Right hindlimb (tissue), 1 donor: ENCODE measurements around the gene CENPQ.
"Not testable (repeated sequence)": the region's sequence is repeated elsewhere in the genome, so short reads cannot be mapped to it uniquely, and the experiment has no call there.

ENCODE experiments used
- DNase-seq: peaks from one replicate; pipeline ENCODE4 v3.0.0-alpha.2; 2018

CENPQ gene

GRCh38 chr6:49462927-49463611 lies at the start of gene CENPQ, which contains the start of gene MMUT:
Gene CENPQ (plus strand): TSS chr6:49463370. CDS start chr6:49470177, 6,807 bp downstream.
Gene MMUT (minus strand): TSS chr6:49463253. CDS start chr6:49459466, 3,787 bp downstream.
- DNase-seq: peak; percentile 96

GRCh38 chr6:49415358-49415757 lies 47.8 kb upstream of the CENPQ start:
- DNase-seq: no peak

- DNase-seq: no peak
Observed at GRCh38 chr6:49416195-49416594, 47.0 kb upstream of the CENPQ start.

GRCh38 chr6:49423817-49424216 lies 39.4 kb upstream of the CENPQ start:
- DNase-seq: no peak

GRCh38 chr6:49430187-49430586 lies 33.0 kb upstream of the CENPQ start:
- DNase-seq: no peak

- DNase-seq: no peak
Observed at GRCh38 chr6:49430866-49431265, 32.3 kb upstream of the CENPQ start.

GRCh38 chr6:49453221-49453620 lies 9.9 kb upstream of the CENPQ start:
- no peak for DNase-seq

- DNase-seq: no peak
Observed at GRCh38 chr6:49454787-49455709, 8.1 kb upstream of the CENPQ start.

GRCh38 chr6:49457771-49458170 lies 5.4 kb upstream of the CENPQ start:
- no peak for DNase-seq

GRCh38 chr6:49462071-49462470 lies 1.1 kb upstream of the CENPQ start:
- no peak for DNase-seq

- DNase-seq: no peak
Observed at GRCh38 chr6:49462599-49462926, 607 bp upstream of the CENPQ start.

- DNase-seq: no peak
Observed at GRCh38 chr6:49463612-49463967, 420 bp downstream of the CENPQ start.

GRCh38 chr6:49464691-49465090 lies 1.5 kb downstream of the CENPQ start:
- no peak for DNase-seq

- no peak for DNase-seq
Observed at GRCh38 chr6:49468042-49468441, 4.9 kb downstream of the CENPQ start.

- not testable (repeated sequence) for DNase-seq
Observed at GRCh38 chr6:49476564-49476963, 13.4 kb downstream of the CENPQ start.

GRCh38 chr6:49479308-49479970 lies 16.3 kb downstream of the CENPQ start:
- DNase-seq: no peak

- DNase-seq: not testable (repeated sequence)
Observed at GRCh38 chr6:49481846-49482245, 18.7 kb downstream of the CENPQ start.

- DNase-seq: not testable (repeated sequence)
Observed at GRCh38 chr6:49483380-49483779, 20.2 kb downstream of the CENPQ start.

GRCh38 chr6:49490633-49491032 lies 27.5 kb downstream of the CENPQ start:
- DNase-seq: no peak

- DNase-seq: no peak
Observed at GRCh38 chr6:49497304-49497703, 34.1 kb downstream of the CENPQ start.

- no peak for DNase-seq
Observed at GRCh38 chr6:49499126-49499525, 36.0 kb downstream of the CENPQ start.

GRCh38 chr6:49499623-49500022 lies 36.5 kb downstream of the CENPQ start, which contains the start of gene GLYATL3:
Gene GLYATL3 (plus strand): TSS chr6:49499923. CDS start chr6:49511991, 12,068 bp downstream.
- no peak for DNase-seq

GRCh38 chr6:49504666-49505065 lies 41.5 kb downstream of the CENPQ start:
- no peak for DNase-seq
